ENCODE data around the gene ADCYAP1. TPM values are rescaled to one million over a fixed set of nuclear protein-coding genes. Genes with fewer than 3 reads are reported as not detected.
A peak's percentile ranks its signal among the peaks of the same experiment; 100 is the strongest.

ADCYAP1 gene
- total RNA-seq, 1 donor = not detected

- TF ChIP-seq CTCF (IDR thresholded peaks at IDR 0.05; ENCODE audit: extremely low read depth, low read depth, low read length) = no peak
- H3K27ac ChIP-seq (ENCODE audit: low read depth, low read length) = no peak overlapping the region
- peak overlapping the region; percentile 67 for H3K4me2 ChIP-seq (ENCODE audit: insufficient read depth, low read length)
- H3K36me3 ChIP-seq (ENCODE audit: insufficient read depth, low read length) = no peaks in the 10 kb centered on the region
- H3K79me2 ChIP-seq (ENCODE audit: insufficient read depth, low read length) = no peaks in the 10 kb centered on the region
- H3K4me3 ChIP-seq (ENCODE audit: insufficient read depth, low read length) = peak overlapping the region; percentile 61
- no peaks in the 10 kb centered on the region for H3K4me1 ChIP-seq (ENCODE audit: insufficient read depth, low read length)
- no peaks in the 10 kb centered on the region for H3K9me3 ChIP-seq (ENCODE audit: low read depth, low read length)
- peaks cover 92% of the 10 kb centered on the region for H3K27me3 ChIP-seq (ENCODE audit: insufficient read depth, low read length)
- H4K20me1 ChIP-seq (ENCODE audit: insufficient read depth, low read length) = no peaks in the 10 kb centered on the region
- peak; percentile 83 for DNase-seq (ENCODE audit: insufficient read length, low spot score, missing footprints)
- no peak overlapping the region for H2AFZ ChIP-seq (ENCODE audit: low read length)
Measured at GRCh38 chr18:907115-907884, 2.6 kb downstream of the ADCYAP1 start.

GRCh38 chr18:907885-908757 is 3.5 kb downstream of the ADCYAP1 start:
- Histone ChIP-seq H3K27ac (ENCODE audit: low read depth, low read length) (no peak overlapping the region), H4K20me1 (ENCODE audit: insufficient read depth, low read length) (no peaks in the 10 kb centered on the region), H3K79me2 (ENCODE audit: insufficient read depth, low read length) (no peaks in the 10 kb centered on the region), H3K4me3 (ENCODE audit: insufficient read depth, low read length) (peak overlapping the region; percentile 61), H3K27me3 (ENCODE audit: insufficient read depth, low read length) (peaks cover 87% of the 10 kb centered on the region), H3K36me3 (ENCODE audit: insufficient read depth, low read length) (no peaks in the 10 kb centered on the region), H3K9me3 (ENCODE audit: low read depth, low read length) (no peaks in the 10 kb centered on the region), H3K4me1 (ENCODE audit: insufficient read depth, low read length) (no peaks in the 10 kb centered on the region), H2AFZ (ENCODE audit: low read length) (no peak overlapping the region), H3K4me2 (ENCODE audit: insufficient read depth, low read length) (peak overlapping the region; percentile 67)
- DNase-seq (ENCODE audit: insufficient read length, low spot score, missing footprints) = peak; percentile 91
- no peak for TF ChIP-seq CTCF (IDR thresholded peaks at IDR 0.05; ENCODE audit: extremely low read depth, low read depth, low read length)

- H4K20me1 ChIP-seq (ENCODE audit: insufficient read depth, low read length) = no peaks in the 10 kb centered on the region
- H3K27me3 ChIP-seq (ENCODE audit: insufficient read depth, low read length) = peaks cover 78% of the 10 kb centered on the region
- peak overlapping the region; percentile 67 for H3K4me2 ChIP-seq (ENCODE audit: insufficient read depth, low read length)
- no peaks in the 10 kb centered on the region for H3K36me3 ChIP-seq (ENCODE audit: insufficient read depth, low read length)
- peak overlapping the region; percentile 61 for H3K4me3 ChIP-seq (ENCODE audit: insufficient read depth, low read length)
- H3K79me2 ChIP-seq (ENCODE audit: insufficient read depth, low read length) = no peaks in the 10 kb centered on the region
- H3K4me1 ChIP-seq (ENCODE audit: insufficient read depth, low read length) = no peaks in the 10 kb centered on the region
- no peaks in the 10 kb centered on the region for H3K9me3 ChIP-seq (ENCODE audit: low read depth, low read length)
- peak; percentile 69 for DNase-seq (ENCODE audit: insufficient read length, low spot score, missing footprints)
- TF ChIP-seq CTCF (IDR thresholded peaks at IDR 0.05; ENCODE audit: extremely low read depth, low read depth, low read length) = no peak
- no peak overlapping the region for H2AFZ ChIP-seq (ENCODE audit: low read length)
- no peak overlapping the region for H3K27ac ChIP-seq (ENCODE audit: low read depth, low read length)
Measured at GRCh38 chr18:908758-909724, 4.4 kb downstream of the ADCYAP1 start.
